HUES48 (cell line): Measurements from ENCODE around the gene FOXP3.
A peak's percentile ranks its signal among the peaks of the same experiment; 100 is the strongest.
"Not testable (repeated sequence)": the region's sequence is repeated elsewhere in the genome, so short reads cannot be mapped to it uniquely, and the experiment has no call there.

Source experiments
- H3K27ac ChIP-seq: one replicate; pipeline ENCODE4 v1.7.0; 2013; ENCODE audit warnings: low read depth, low read length, inconsistent platforms
- H3K27me3 ChIP-seq: 2 replicates; pipeline ENCODE4 v1.6.1; 2013; ENCODE audit warnings: mild to moderate bottlenecking, low read length; ENCODE audit not compliant: control insufficient read depth, insufficient read depth
- H3K36me3 ChIP-seq: 2 replicates; pipeline ENCODE4 v1.6.1; 2013; ENCODE audit warnings: low read length; ENCODE audit not compliant: control insufficient read depth, insufficient read depth
- H3K4me1 ChIP-seq: 2 replicates; pipeline ENCODE4 v1.6.1; 2013; ENCODE audit warnings: mild to moderate bottlenecking, low read length; ENCODE audit not compliant: control insufficient read depth, insufficient read depth
- H3K4me3 ChIP-seq: 2 replicates; pipeline ENCODE4 v1.5.1; 2013; ENCODE audit warnings: mild to moderate bottlenecking, low read depth, low read length
- H3K9ac ChIP-seq: 2 replicates; pipeline ENCODE4 v1.6.1; 2013; ENCODE audit warnings: mild to moderate bottlenecking, low read depth, low read length, moderate library complexity
- H3K9me3 ChIP-seq: 2 replicates; pipeline ENCODE4 v1.6.1; 2013; ENCODE audit warnings: low read length; ENCODE audit not compliant: control insufficient read depth, insufficient read depth

Gene FOXP3

GRCh38 chrX:49264460-49264859 lies at the start of gene FOXP3:
Gene FOXP3 (minus strand): TSS chrX:49264710. CDS start chrX:49258505, 6,205 bp downstream.
- H3K9ac ChIP-seq = no peak within 1 kb of the TSS
- H3K4me1 ChIP-seq = no peaks in the 10 kb centered on the region
- peaks cover 23% of the 10 kb centered on the region; the same call in 1 of the 2 replicates for H3K9me3 ChIP-seq
- H3K4me3 ChIP-seq = no peak within 1 kb of the TSS
- H3K36me3 ChIP-seq = no peaks in the 10 kb centered on the region
- H3K27ac ChIP-seq = no peak within 1 kb of the TSS
- H3K27me3 ChIP-seq = no peaks in the 10 kb centered on the region

- Histone ChIP-seq H3K9me3 (peaks cover 44% of the 10 kb centered on the region), H3K9ac (no peak overlapping the region), H3K4me3 (no peak overlapping the region), H3K27me3 (no peaks in the 10 kb centered on the region), H3K4me1 (peaks cover 27% of the 10 kb centered on the region), H3K27ac (no peak overlapping the region), H3K36me3 (no peaks in the 10 kb centered on the region)
These were observed 47.7 kb upstream of the FOXP3 start for GRCh38 chrX:49312176-49312575.

GRCh38 chrX:49310371-49310770 lies 45.9 kb upstream of the FOXP3 start:
- Histone ChIP-seq H3K27me3 (no peaks in the 10 kb centered on the region), H3K4me3 (peak overlapping the region; percentile 39), H3K9me3 (peaks cover 31% of the 10 kb centered on the region), H3K27ac (peak overlapping the region; percentile 78), H3K36me3 (no peaks in the 10 kb centered on the region), H3K4me1 (peaks cover 27% of the 10 kb centered on the region), H3K9ac (no peak overlapping the region)

- peak overlapping the region; percentile 90 for H3K27ac ChIP-seq
- no peaks in the 10 kb centered on the region for H3K36me3 ChIP-seq
- peaks cover 26% of the 10 kb centered on the region for H3K9me3 ChIP-seq
- H3K4me3 ChIP-seq = peak overlapping the region; percentile 50
- H3K9ac ChIP-seq = peak overlapping the region; percentile 61
- H3K4me1 ChIP-seq = peaks cover 27% of the 10 kb centered on the region
- H3K27me3 ChIP-seq = no peaks in the 10 kb centered on the region
These were observed 45.0 kb upstream of the FOXP3 start for GRCh38 chrX:49309401-49309981.

- H3K27ac ChIP-seq = peak overlapping the region; percentile 90
- peak overlapping the region; percentile 50; the same call in 1 of the 2 replicates for H3K4me3 ChIP-seq
- no peaks in the 10 kb centered on the region for H3K36me3 ChIP-seq
- peak overlapping the region; percentile 61 for H3K9ac ChIP-seq
- peaks cover 34% of the 10 kb centered on the region for H3K9me3 ChIP-seq
- no peaks in the 10 kb centered on the region for H3K27me3 ChIP-seq
- peaks cover 27% of the 10 kb centered on the region for H3K4me1 ChIP-seq
These were observed 44.2 kb upstream of the FOXP3 start for GRCh38 chrX:49308604-49309269.

GRCh38 chrX:49307775-49308174 lies 43.3 kb upstream of the FOXP3 start:
- not testable (repeated sequence) for H3K9ac ChIP-seq, H3K4me3 ChIP-seq, H3K27ac ChIP-seq, H3K36me3 ChIP-seq, H3K27me3 ChIP-seq
- Histone ChIP-seq H3K4me1 (peaks cover 27% of the 10 kb centered on the region), H3K9me3 (peaks cover 34% of the 10 kb centered on the region)

GRCh38 chrX:49303346-49303745 lies 38.8 kb upstream of the FOXP3 start, which contains the start of gene GAGE10:
Gene GAGE10 (plus strand): TSS chrX:49303646. CDS start chrX:49304860, 1,214 bp downstream.
- Histone ChIP-seq H3K36me3 (no peaks in the 10 kb centered on the region), H3K27me3 (no peaks in the 10 kb centered on the region), H3K4me3 (no peak within 1 kb of the TSS)

GRCh38 chrX:49300703-49301102 lies 36.2 kb upstream of the FOXP3 start:
- Histone ChIP-seq H3K9me3 (peaks cover 34% of the 10 kb centered on the region), H3K9ac (no peak overlapping the region)

More at GRCh38 chrX:49303346-49303745, 38.8 kb upstream of the FOXP3 start, which contains the start of gene GAGE10:
- Histone ChIP-seq H3K9ac (no peak within 1 kb of the TSS), H3K4me1 (peaks cover under 1% of the 10 kb centered on the region; the same call in 1 of the 2 replicates), H3K9me3 (peaks cover 34% of the 10 kb centered on the region), H3K27ac (no peak within 1 kb of the TSS)

GRCh38 chrX:49299293-49299692 lies 34.8 kb upstream of the FOXP3 start:
- H3K36me3 ChIP-seq, H3K27ac ChIP-seq, H3K4me3 ChIP-seq, H3K27me3 ChIP-seq, H3K4me1 ChIP-seq, H3K9ac ChIP-seq: not testable (repeated sequence)
- H3K9me3 ChIP-seq = peaks cover 32% of the 10 kb centered on the region

More at GRCh38 chrX:49300703-49301102, 36.2 kb upstream of the FOXP3 start:
- H3K4me3 ChIP-seq = no peak overlapping the region
- H3K4me1 ChIP-seq = no peaks in the 10 kb centered on the region
- H3K27ac ChIP-seq = no peak overlapping the region
- no peaks in the 10 kb centered on the region for H3K27me3 ChIP-seq
- no peaks in the 10 kb centered on the region for H3K36me3 ChIP-seq

- H3K27ac ChIP-seq = no peak overlapping the region
- peaks cover 26% of the 10 kb centered on the region for H3K9me3 ChIP-seq
- H3K4me3 ChIP-seq = no peak overlapping the region
- H3K4me1 ChIP-seq = no peaks in the 10 kb centered on the region
- no peaks in the 10 kb centered on the region for H3K36me3 ChIP-seq
- no peaks in the 10 kb centered on the region for H3K27me3 ChIP-seq
- no peak overlapping the region for H3K9ac ChIP-seq
These were observed 28.2 kb upstream of the FOXP3 start for GRCh38 chrX:49292400-49293362.
